ENCODE measurements around the gene SLC30A1. TPM values are rescaled to one million over a fixed set of nuclear protein-coding genes. Genes with fewer than 3 reads are reported as not detected.

SLC30A1 gene
- polyA plus RNA-seq, 1 donor from 2014 or later = 6.5 TPM

DNA sequence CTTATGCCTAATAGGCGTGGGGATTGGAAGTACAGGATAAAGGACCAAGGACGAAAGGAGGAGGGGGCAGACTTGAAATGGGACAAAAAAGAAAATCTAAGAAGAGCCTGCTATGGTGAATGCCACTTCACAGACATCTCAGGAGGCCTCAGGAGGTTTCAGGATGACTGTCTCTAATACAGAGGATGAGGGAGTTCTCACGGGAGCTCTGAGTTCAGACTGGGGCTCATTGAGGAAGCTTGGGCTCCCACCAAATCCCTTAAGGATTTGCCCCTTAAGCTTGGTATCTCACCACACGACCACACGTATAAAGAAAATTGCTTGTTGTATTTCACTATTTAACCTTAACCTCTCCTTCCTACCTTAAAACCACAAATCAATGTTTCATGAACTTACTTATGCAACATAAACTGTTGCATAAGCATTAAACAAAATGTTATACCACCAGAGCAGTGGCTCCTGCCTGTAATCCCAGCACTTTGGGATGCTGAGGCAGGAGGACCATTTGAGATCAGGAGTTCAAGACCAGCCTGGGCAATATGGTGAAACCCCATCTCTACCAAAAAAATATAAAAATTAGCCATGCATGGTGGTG lies 12.4 kb downstream of the SLC30A1 start:
- H3K79me2 ChIP-seq (replicated peaks; ENCODE audit: insufficient read depth, low read length) = no peaks in the 10 kb centered on the region
- H3K4me3 ChIP-seq (ENCODE audit: low read length) = no peak overlapping the region
- no peaks in the 10 kb centered on the region for H3K27me3 ChIP-seq (ENCODE audit: insufficient read depth, low read depth, low read length)
- no peaks in the 10 kb centered on the region for H4K20me1 ChIP-seq (ENCODE audit: insufficient read depth)
- no peaks in the 10 kb centered on the region for H3K9me3 ChIP-seq (ENCODE audit: low read length)
- no peak overlapping the region for H3K4me2 ChIP-seq (ENCODE audit: low read length)
- H3K9ac ChIP-seq (ENCODE audit: low read length) = no peak overlapping the region
- H3K9me2 ChIP-seq (ENCODE audit: insufficient read depth, low read length) = no peaks in the 10 kb centered on the region
- no peaks in the 10 kb centered on the region for H3K36me3 ChIP-seq (ENCODE audit: insufficient read depth, low read length)
- no peak overlapping the region for H3K27ac ChIP-seq (ENCODE audit: low read length)
- no peaks in the 10 kb centered on the region for H3F3A ChIP-seq (ENCODE audit: insufficient read depth, low read length, poor library complexity, severe bottlenecking)
- TF ChIP-seq RAD21 (conservative IDR thresholded peaks at IDR 0.05) = no peak
- TF ChIP-seq SMC3 (conservative IDR thresholded peaks at IDR 0.05; ENCODE audit: poor library complexity) = no peak
- TF ChIP-seq POLR2AphosphoS5 (IDR thresholded peaks at IDR 0.05) = no peak
- no peak for TF ChIP-seq EP300 (conservative IDR thresholded peaks at IDR 0.05; ENCODE audit: poor library complexity, severe bottlenecking)
- TF ChIP-seq, protein P1, sequence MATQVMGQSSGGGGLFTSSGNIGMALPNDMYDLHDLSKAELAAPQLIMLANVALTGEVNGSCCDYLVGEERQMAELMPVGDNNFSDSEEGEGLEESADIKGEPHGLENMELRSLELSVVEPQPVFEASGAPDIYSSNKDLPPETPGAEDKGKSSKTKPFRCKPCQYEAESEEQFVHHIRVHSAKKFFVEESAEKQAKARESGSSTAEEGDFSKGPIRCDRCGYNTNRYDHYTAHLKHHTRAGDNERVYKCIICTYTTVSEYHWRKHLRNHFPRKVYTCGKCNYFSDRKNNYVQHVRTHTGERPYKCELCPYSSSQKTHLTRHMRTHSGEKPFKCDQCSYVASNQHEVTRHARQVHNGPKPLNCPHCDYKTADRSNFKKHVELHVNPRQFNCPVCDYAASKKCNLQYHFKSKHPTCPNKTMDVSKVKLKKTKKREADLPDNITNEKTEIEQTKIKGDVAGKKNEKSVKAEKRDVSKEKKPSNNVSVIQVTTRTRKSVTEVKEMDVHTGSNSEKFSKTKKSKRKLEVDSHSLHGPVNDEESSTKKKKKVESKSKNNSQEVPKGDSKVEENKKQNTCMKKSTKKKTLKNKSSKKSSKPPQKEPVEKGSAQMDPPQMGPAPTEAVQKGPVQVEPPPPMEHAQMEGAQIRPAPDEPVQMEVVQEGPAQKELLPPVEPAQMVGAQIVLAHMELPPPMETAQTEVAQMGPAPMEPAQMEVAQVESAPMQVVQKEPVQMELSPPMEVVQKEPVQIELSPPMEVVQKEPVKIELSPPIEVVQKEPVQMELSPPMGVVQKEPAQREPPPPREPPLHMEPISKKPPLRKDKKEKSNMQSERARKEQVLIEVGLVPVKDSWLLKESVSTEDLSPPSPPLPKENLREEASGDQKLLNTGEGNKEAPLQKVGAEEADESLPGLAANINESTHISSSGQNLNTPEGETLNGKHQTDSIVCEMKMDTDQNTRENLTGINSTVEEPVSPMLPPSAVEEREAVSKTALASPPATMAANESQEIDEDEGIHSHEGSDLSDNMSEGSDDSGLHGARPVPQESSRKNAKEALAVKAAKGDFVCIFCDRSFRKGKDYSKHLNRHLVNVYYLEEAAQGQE (IDR thresholded peaks at IDR 0.05; ENCODE audit: borderline replicate concordance) = no peak
- TF ChIP-seq TAF1 (IDR thresholded peaks at IDR 0.05; ENCODE audit: low read depth) = no peak
- TF ChIP-seq, protein P2, sequence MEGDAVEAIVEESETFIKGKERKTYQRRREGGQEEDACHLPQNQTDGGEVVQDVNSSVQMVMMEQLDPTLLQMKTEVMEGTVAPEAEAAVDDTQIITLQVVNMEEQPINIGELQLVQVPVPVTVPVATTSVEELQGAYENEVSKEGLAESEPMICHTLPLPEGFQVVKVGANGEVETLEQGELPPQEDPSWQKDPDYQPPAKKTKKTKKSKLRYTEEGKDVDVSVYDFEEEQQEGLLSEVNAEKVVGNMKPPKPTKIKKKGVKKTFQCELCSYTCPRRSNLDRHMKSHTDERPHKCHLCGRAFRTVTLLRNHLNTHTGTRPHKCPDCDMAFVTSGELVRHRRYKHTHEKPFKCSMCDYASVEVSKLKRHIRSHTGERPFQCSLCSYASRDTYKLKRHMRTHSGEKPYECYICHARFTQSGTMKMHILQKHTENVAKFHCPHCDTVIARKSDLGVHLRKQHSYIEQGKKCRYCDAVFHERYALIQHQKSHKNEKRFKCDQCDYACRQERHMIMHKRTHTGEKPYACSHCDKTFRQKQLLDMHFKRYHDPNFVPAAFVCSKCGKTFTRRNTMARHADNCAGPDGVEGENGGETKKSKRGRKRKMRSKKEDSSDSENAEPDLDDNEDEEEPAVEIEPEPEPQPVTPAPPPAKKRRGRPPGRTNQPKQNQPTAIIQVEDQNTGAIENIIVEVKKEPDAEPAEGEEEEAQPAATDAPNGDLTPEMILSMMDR (IDR thresholded peaks at IDR 0.05; ENCODE audit: poor library complexity, severe bottlenecking) = no peak
- no peak for TF ChIP-seq MXI1 (conservative IDR thresholded peaks at IDR 0.05; ENCODE audit: poor library complexity, severe bottlenecking)
- TF ChIP-seq EZH2 (IDR thresholded peaks at IDR 0.05; ENCODE audit: borderline replicate concordance, insufficient read depth, low read length, poor library complexity, severe bottlenecking) = no peak
- H2AFZ ChIP-seq (ENCODE audit: low read depth, low read length) = no peak overlapping the region

DNA sequence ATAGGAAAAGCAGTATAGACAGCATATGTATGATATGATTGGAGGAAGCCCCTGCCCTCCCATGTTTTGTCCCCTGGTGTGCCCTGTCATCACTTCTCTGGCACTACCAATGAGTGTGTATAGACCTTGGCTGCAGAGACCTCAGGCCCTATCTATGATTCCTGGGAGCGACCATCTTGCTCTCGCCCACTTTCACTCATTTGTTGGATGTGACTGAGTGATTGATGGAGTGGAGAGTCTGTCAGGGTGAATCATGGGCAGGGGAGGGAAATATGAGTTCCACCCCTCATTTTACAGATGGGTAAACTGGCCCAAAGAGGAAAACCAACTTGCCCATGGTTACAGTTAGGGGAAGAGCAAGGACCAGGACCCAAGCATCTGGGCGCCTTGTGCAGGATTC lies 14.9 kb downstream of the SLC30A1 start:
- no peaks in the 10 kb centered on the region for H3K36me3 ChIP-seq (ENCODE audit: insufficient read depth, low read length)
- H4K20me1 ChIP-seq (ENCODE audit: insufficient read depth) = no peaks in the 10 kb centered on the region
- no peaks in the 10 kb centered on the region for H3K9me2 ChIP-seq (ENCODE audit: insufficient read depth, low read length)
- H2AFZ ChIP-seq (ENCODE audit: low read depth, low read length) = no peak overlapping the region
- no peaks in the 10 kb centered on the region for H3K27me3 ChIP-seq (ENCODE audit: insufficient read depth, low read depth, low read length)
- H3F3A ChIP-seq (ENCODE audit: insufficient read depth, low read length, poor library complexity, severe bottlenecking) = no peaks in the 10 kb centered on the region
- no peak overlapping the region for H3K4me2 ChIP-seq (ENCODE audit: low read length)
- no peak for TF ChIP-seq RAD21 (conservative IDR thresholded peaks at IDR 0.05)
- TF ChIP-seq EZH2 (IDR thresholded peaks at IDR 0.05; ENCODE audit: borderline replicate concordance, insufficient read depth, low read length, poor library complexity, severe bottlenecking) = no peak
- no peak for TF ChIP-seq MXI1 (conservative IDR thresholded peaks at IDR 0.05; ENCODE audit: poor library complexity, severe bottlenecking)
- TF ChIP-seq, protein P2 (IDR thresholded peaks at IDR 0.05; ENCODE audit: poor library complexity, severe bottlenecking) = no peak
- TF ChIP-seq TAF1 (IDR thresholded peaks at IDR 0.05; ENCODE audit: low read depth) = no peak
- no peak for TF ChIP-seq EP300 (conservative IDR thresholded peaks at IDR 0.05; ENCODE audit: poor library complexity, severe bottlenecking)
- no peak for TF ChIP-seq POLR2AphosphoS5 (IDR thresholded peaks at IDR 0.05)
- no peak for TF ChIP-seq SMC3 (conservative IDR thresholded peaks at IDR 0.05; ENCODE audit: poor library complexity)
- TF ChIP-seq, protein P1 (IDR thresholded peaks at IDR 0.05; ENCODE audit: borderline replicate concordance) = no peak
- H3K4me3 ChIP-seq (ENCODE audit: low read length) = no peak overlapping the region
- no peaks in the 10 kb centered on the region for H3K9me3 ChIP-seq (ENCODE audit: low read length)
- H3K9ac ChIP-seq (ENCODE audit: low read length) = no peak overlapping the region
- H3K79me2 ChIP-seq (replicated peaks; ENCODE audit: insufficient read depth, low read length) = no peaks in the 10 kb centered on the region
- H3K27ac ChIP-seq (ENCODE audit: low read length) = no peak overlapping the region

All from neural cell (in vitro differentiated cells).